Sigmoid colon (tissue), 4 donors: ENCODE results near the gene HOXB8.

Experiments used
- CTCF ChIP-seq, 4 experiments: fragments of 450-650 bp in 3 of 4; fragments of 200-600 bp in 1 of 4; IDR thresholded peaks; one replicate each; pipeline ENCODE4 v1.5.1; 2016 to 2019; ENCODE audit warnings: antibody characterized with exemption in 4 of 4, mild to moderate bottlenecking in 3 of 4, moderate library complexity in 2 of 4
- POLR2A ChIP-seq, 2 donors: fragments of 450-650 bp; IDR thresholded peaks; one replicate each; pipeline ENCODE4 v1.6.1; 2016; ENCODE audit warnings: antibody characterized with exemption in 2 of 2, mild to moderate bottlenecking in 2 of 2, moderate library complexity in 2 of 2
- POLR2AphosphoS5 ChIP-seq, 4 donors: sonication (generic); formaldehyde crosslinking; IDR thresholded peaks; one replicate each; pipeline ENCODE4 v1.6.1; 2017; ENCODE audit warnings: antibody characterized with exemption in 4 of 4

- TF ChIP-seq POLR2AphosphoS5 (IDR thresholded peaks at IDR 0.05) (no peak), CTCF (IDR thresholded peaks at IDR 0.05) (no peak), POLR2A (IDR thresholded peaks at IDR 0.05) (no peak)
Observed at GRCh38 chr17:48569240-48569582, 45.9 kb downstream of the HOXB8 start.
